GM10266 (cell line): ENCODE results near the gene ISG20.

ENCODE experiments used
- DNase-seq: peaks from one replicate; pipeline ENCODE4 v3.0.0; 2012; ENCODE audit errors: extremely low spot score
- TF ChIP-seq, protein P1 (sequence below): IDR thresholded peaks from 2 replicates; pipeline ENCODE4 v1.5.1; 2012; ENCODE audit warnings: mild to moderate bottlenecking, low read depth; ENCODE audit not compliant: control insufficient read depth, insufficient read depth; ENCODE audit errors: missing control alignments

Gene ISG20

DNA sequence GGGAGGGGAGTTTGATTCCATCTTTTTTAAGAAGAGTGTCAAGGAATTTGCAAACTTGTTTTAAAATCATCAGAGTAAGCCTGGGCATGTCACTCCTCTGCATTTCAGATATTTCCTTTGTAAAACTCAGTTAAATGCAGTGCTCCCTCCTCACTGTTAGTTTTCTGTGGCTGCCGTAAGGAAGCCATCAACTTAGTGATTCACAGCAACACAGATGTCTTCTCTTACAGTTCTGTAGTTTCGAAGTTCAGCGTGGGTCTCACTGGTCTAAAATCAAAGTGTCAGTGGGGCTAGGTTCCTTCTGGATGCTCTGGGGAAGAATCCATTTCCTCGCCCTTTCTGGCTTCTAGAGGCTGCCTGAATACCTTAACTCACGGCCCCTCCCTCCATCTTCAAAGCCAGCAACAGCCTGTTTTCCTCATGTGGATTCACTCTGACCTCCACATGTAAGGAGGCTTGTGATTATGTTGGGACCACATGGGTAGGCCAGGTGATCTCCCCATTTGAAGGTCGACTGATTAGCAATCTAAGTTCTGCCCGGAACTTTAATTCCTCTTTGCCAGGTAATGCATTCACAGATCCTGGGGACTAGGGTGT is 12.4 kb downstream of the ISG20 start:
- TF ChIP-seq, protein P1, sequence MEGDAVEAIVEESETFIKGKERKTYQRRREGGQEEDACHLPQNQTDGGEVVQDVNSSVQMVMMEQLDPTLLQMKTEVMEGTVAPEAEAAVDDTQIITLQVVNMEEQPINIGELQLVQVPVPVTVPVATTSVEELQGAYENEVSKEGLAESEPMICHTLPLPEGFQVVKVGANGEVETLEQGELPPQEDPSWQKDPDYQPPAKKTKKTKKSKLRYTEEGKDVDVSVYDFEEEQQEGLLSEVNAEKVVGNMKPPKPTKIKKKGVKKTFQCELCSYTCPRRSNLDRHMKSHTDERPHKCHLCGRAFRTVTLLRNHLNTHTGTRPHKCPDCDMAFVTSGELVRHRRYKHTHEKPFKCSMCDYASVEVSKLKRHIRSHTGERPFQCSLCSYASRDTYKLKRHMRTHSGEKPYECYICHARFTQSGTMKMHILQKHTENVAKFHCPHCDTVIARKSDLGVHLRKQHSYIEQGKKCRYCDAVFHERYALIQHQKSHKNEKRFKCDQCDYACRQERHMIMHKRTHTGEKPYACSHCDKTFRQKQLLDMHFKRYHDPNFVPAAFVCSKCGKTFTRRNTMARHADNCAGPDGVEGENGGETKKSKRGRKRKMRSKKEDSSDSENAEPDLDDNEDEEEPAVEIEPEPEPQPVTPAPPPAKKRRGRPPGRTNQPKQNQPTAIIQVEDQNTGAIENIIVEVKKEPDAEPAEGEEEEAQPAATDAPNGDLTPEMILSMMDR = no peak
- DNase-seq = no peak

- TF ChIP-seq, protein P1 = no peak
- DNase-seq = no peak
These were observed 13.2 kb downstream of the ISG20 start for GRCh38 chr15:88651971-88652370.

GRCh38 chr15:88652456-88653199 is 13.8 kb downstream of the ISG20 start:
- DNase-seq = no peak
- TF ChIP-seq, protein P1 = no peak

DNA sequence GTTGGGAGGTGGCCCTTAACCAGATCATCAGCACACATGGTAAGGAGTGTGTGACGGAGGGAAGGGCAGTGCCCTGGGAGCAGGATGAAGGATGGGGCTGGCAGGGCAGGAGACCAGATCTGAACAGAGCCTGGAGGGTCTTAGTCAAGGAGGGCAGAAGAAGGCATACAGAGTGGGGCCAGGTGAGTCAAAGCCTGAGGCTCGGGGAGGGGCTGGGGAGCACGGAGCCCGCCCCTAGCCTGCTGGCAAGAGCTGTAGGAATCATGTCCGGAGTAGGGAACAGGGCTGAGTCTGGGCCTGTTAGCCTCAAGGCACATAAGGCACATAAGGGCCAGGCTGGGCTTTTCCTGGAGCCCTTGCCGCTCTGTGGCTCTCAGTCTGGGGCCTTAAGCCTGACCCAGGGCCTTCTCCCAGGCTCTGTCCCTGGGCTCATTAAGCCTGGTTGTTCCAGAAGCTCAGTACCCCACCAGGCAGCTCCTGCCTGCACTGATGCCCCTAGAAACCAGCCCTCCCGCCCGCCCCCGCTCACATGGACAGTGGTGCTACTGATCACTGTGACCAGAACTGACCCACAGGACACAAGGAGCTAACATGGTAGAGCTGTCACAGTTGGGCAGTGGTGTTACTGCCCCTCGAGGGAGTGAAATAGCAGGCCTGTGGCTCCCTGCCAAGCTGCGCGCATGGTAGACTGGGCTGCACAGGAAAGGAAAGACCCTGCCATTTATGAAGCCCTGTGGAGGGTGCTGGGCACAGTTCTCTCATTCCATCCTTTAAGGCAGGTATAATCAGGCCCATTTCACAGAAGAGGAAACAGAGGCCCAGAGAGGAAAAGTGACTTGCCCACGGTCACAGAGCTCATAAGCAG is 14.6 kb downstream of the ISG20 start:
- no peak for DNase-seq
- TF ChIP-seq, protein P1 = no peak

DNA sequence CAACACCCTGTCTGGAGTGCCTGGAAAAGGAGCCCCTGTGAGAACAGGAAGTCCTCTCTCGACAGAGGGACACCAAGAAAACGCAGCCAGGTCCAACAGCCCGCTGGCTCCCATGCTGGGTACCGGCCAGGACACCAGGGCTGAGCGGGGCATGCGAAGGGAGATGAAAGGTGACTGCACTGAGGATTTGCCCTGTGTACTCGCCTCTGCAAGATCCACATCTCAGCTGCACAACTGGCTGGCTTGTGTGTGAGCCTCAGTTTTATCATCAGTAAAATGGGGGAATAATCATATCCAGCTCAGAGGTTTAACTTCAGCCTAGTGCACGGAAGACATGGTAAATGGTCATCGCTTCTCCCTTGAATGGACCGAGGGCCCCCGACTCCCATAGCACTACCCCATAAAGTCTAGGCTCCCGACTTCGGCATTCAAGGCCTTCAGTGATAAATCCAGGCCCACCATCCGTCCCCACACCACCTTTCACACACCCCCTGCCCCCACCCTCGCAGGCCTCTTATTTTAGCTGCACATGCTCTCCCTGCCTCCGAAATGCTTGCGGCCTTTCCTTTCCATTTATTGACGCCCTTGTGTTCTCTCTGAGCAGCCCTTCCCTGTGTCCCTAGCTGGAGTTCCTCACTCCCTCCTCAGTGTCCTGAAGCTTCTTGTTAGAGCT is 15.8 kb downstream of the ISG20 start:
- TF ChIP-seq, protein P1 = no peak
- no peak for DNase-seq

- no peak for DNase-seq
These were observed 16.3 kb downstream of the ISG20 start for GRCh38 chr15:88655103-88655553.

More at GRCh38 chr15:88655103-88655553, 16.3 kb downstream of the ISG20 start:
- TF ChIP-seq, protein P1 = no peak
